Endodermal cell (in vitro differentiated cells): Measurements from ENCODE around the gene MUC6. TPM values are rescaled to one million over a fixed set of nuclear protein-coding genes. Genes with fewer than 3 reads are reported as not detected.
A peak's percentile ranks its signal among the peaks of the same experiment; 100 is the strongest.

Source experiments
- DNase-seq: peaks from one replicate; pipeline ENCODE4 v3.0.0-alpha.2; 2017
- H3K27ac ChIP-seq: 2 replicates; pipeline ENCODE4 v1.5.1; 2013; ENCODE audit warnings: mild to moderate bottlenecking, low read depth, low read length, moderate library complexity
- H3K27me3 ChIP-seq: 2 replicates; pipeline ENCODE4 v1.6.1; 2013; ENCODE audit warnings: mild to moderate bottlenecking, low read length, moderate library complexity; ENCODE audit not compliant: insufficient read depth, control insufficient read depth, poor library complexity, severe bottlenecking
- H3K36me3 ChIP-seq: 2 replicates; pipeline ENCODE4 v1.7.0; 2013; ENCODE audit warnings: mild to moderate bottlenecking, low read length, moderate library complexity; ENCODE audit not compliant: control insufficient read depth, insufficient read depth
- H3K4me1 ChIP-seq: one replicate; pipeline ENCODE4 v1.7.0; 2013; ENCODE audit warnings: low read length; ENCODE audit not compliant: control insufficient read depth, insufficient read depth
- H3K4me3 ChIP-seq: 2 replicates; pipeline ENCODE4 v1.5.1; 2013; ENCODE audit warnings: mild to moderate bottlenecking, low read length, moderate library complexity
- H3K9ac ChIP-seq: 2 replicates; pipeline ENCODE4 v1.6.1; 2013; ENCODE audit warnings: mild to moderate bottlenecking, low read length, moderate library complexity; ENCODE audit not compliant: poor library complexity, severe bottlenecking; ENCODE audit errors: extremely low read depth
- H3K9me3 ChIP-seq: 2 replicates; pipeline ENCODE4 v1.6.1; 2013; ENCODE audit warnings: mild to moderate bottlenecking, low read length, moderate library complexity; ENCODE audit not compliant: control insufficient read depth
- H3K27ac Mint-ChIP-seq: 2 replicates; pipeline ENCODE4 v1.8.0; 2020; ENCODE audit warnings: mixed read lengths
- H3K27me3 Mint-ChIP-seq: 2 replicates; pipeline ENCODE4 v1.8.0; 2021; ENCODE audit warnings: mild to moderate bottlenecking, mixed read lengths; ENCODE audit not compliant: insufficient read depth
- H3K36me3 Mint-ChIP-seq: 2 replicates; pipeline ENCODE4 v1.8.0; 2020; ENCODE audit warnings: low read depth, mixed read lengths
- H3K4me1 Mint-ChIP-seq: 2 replicates; pipeline ENCODE4 v1.8.0; 2020; ENCODE audit warnings: mixed read lengths
- H3K4me3 Mint-ChIP-seq: 2 replicates; pipeline ENCODE4 v1.8.0; 2020; ENCODE audit warnings: mild to moderate bottlenecking, moderate library complexity, mixed read lengths
- H3K9me3 Mint-ChIP-seq: 2 replicates; pipeline ENCODE4 v1.8.0; 2020; ENCODE audit warnings: mild to moderate bottlenecking, mixed read lengths
- WGBS, 2 experiments: methylation state at CpG; one replicate each; pipeline versions ENCODE4 v1.1.5 to v1.1.7; 2013; ENCODE audit warnings: missing lambda C conversion rate in 2 of 2, mixed read lengths in 1 of 2; ENCODE audit not compliant: insufficient coverage in 1 of 2, insufficient read length in 1 of 2; 5-methylcytosine and 5-hydroxymethylcytosine counted together
- total RNA-seq, 2 donors: library from RNA; stranded (reverse); fragmentation: NEBNext Ultra II Directional in 1 of 2; extraction: Animal tissue kit (Norgen Biotek cat#: 25700) in 1 of 2; gene quantifications; 2 replicates in 1 of 2; 3 replicates in 1 of 2; pipeline ENCODE4 v1.2.1, GENCODE V29; 2021
- TF ChIP-seq, protein P1 (sequence below): fragments of 200-600 bp; sonication (generic); conservative IDR thresholded peaks from 2 replicates; pipeline ENCODE4 v1.5.0; 2021; ENCODE audit warnings: antibody characterized with exemption, mild to moderate bottlenecking

Gene MUC6
- total RNA-seq, 2 donors from 2014 or later: 0.26 to 0.40 TPM

- WGBS, 2 experiments: 95 to 98% methylated on average over 22 to 28 of the region's 28 CpGs
- Histone ChIP-seq H3K27me3 (no peaks in the 10 kb centered on the region), H3K36me3 (peaks cover 72% of the 10 kb centered on the region), H3K9me3 (no peaks in the 10 kb centered on the region), H3K4me3 (no peak overlapping the region), H3K9ac (no peak overlapping the region), H3K4me1 (no peaks in the 10 kb centered on the region), H3K27ac (no peak overlapping the region)
- Mint-ChIP-seq H3K27me3 (no peaks in the 10 kb centered on the region), H3K4me1 (no peaks in the 10 kb centered on the region), H3K9me3 (no peaks in the 10 kb centered on the region), H3K4me3 (no peak overlapping the region), H3K27ac (no peak overlapping the region), H3K36me3 (peaks cover 60% of the 10 kb centered on the region)
- no peak for DNase-seq
- TF ChIP-seq, protein P1, sequence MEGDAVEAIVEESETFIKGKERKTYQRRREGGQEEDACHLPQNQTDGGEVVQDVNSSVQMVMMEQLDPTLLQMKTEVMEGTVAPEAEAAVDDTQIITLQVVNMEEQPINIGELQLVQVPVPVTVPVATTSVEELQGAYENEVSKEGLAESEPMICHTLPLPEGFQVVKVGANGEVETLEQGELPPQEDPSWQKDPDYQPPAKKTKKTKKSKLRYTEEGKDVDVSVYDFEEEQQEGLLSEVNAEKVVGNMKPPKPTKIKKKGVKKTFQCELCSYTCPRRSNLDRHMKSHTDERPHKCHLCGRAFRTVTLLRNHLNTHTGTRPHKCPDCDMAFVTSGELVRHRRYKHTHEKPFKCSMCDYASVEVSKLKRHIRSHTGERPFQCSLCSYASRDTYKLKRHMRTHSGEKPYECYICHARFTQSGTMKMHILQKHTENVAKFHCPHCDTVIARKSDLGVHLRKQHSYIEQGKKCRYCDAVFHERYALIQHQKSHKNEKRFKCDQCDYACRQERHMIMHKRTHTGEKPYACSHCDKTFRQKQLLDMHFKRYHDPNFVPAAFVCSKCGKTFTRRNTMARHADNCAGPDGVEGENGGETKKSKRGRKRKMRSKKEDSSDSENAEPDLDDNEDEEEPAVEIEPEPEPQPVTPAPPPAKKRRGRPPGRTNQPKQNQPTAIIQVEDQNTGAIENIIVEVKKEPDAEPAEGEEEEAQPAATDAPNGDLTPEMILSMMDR: no peak
These were observed 50.1 kb downstream of the MUC6 start for GRCh38 chr11:986270-986951.

DNA sequence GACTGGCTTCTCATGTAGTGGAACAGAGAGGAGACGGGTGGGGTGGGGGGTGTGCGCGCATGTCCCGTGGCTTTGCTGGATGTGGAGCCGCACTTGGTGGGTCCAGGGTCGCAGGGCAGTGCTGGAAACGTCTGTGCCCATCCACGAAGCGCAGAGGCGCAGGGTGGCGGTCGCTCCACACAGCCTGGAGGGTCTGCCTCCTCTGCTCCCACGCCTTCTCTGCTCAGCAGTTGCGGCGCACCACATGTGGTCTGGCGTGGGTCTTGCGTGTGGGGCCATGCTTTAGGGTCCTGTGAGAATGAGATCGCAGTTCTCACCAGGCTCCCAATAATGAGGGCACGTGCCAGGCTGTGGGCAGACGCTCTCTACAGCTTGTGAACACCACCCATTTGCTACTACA is 50.7 kb downstream of the MUC6 start:
- no peaks in the 10 kb centered on the region for H3K27me3 ChIP-seq
- whole genome bisulfite sequencing, 2 experiments: 95 to 97% methylated on average over 17 of the region's 20 CpGs
- no peaks in the 10 kb centered on the region for H3K9me3 Mint-ChIP-seq
- no peak for DNase-seq
- H3K27me3 Mint-ChIP-seq: no peaks in the 10 kb centered on the region
- no peak overlapping the region for H3K4me3 Mint-ChIP-seq
- H3K4me1 ChIP-seq: no peaks in the 10 kb centered on the region
- no peak overlapping the region for H3K27ac Mint-ChIP-seq
- peaks cover 60% of the 10 kb centered on the region for H3K36me3 Mint-ChIP-seq
- H3K4me1 Mint-ChIP-seq: no peaks in the 10 kb centered on the region
- peaks cover 72% of the 10 kb centered on the region for H3K36me3 ChIP-seq
- no peaks in the 10 kb centered on the region for H3K9me3 ChIP-seq
- H3K27ac ChIP-seq: peak overlapping the region; percentile 57
- TF ChIP-seq, protein P1: no peak
- H3K9ac ChIP-seq: no peak overlapping the region
- no peak overlapping the region for H3K4me3 ChIP-seq

DNA sequence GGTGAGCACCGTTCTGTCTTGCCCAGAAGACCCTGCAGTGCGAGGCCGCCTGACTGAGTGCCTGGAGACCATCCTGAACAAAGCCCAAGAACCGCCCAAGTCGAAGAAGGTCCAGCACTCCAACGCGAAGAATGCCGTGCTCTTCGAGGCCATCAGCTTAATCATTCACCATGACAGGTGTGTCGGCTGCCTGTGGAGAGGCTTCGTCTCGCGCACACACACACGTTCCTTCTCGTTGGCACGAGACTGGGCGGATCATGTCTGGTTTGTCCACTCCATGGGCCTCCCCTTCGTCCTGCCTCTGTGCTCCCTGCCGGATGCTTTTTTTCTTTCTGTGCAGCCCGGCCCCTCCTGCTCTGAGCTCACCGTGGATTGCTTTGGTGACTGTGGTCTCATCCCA is 51.1 kb downstream of the MUC6 start:
- no peaks in the 10 kb centered on the region for H3K27me3 ChIP-seq
- H3K4me1 ChIP-seq: no peaks in the 10 kb centered on the region
- H3K9me3 Mint-ChIP-seq: no peaks in the 10 kb centered on the region
- no peak overlapping the region for H3K9ac ChIP-seq
- no peaks in the 10 kb centered on the region for H3K27me3 Mint-ChIP-seq
- H3K4me1 Mint-ChIP-seq: no peaks in the 10 kb centered on the region
- no peak overlapping the region for H3K4me3 ChIP-seq
- no peak overlapping the region for H3K27ac Mint-ChIP-seq
- peak overlapping the region; percentile 57 for H3K27ac ChIP-seq
- WGBS, 2 experiments: 88 to 94% methylated on average over 19 to 21 of the region's 21 CpGs
- H3K36me3 Mint-ChIP-seq: peaks cover 64% of the 10 kb centered on the region
- H3K4me3 Mint-ChIP-seq: no peak overlapping the region
- H3K9me3 ChIP-seq: no peaks in the 10 kb centered on the region
- peaks cover 74% of the 10 kb centered on the region for H3K36me3 ChIP-seq
- DNase-seq: no peak
- TF ChIP-seq, protein P1: no peak
